Activated CD8-positive, alpha-beta T cell treated with anti-CD3 and anti-CD28 coated beads for 36 hours (primary cell): ENCODE measurements around the gene SHMT2. TPM values are rescaled to one million over a fixed set of nuclear protein-coding genes. Genes with fewer than 3 reads are reported as not detected.

Source experiments
- ATAC-seq: fragments of 200-7000 bp; cut with Tn5 transposase; one replicate; pipeline ENCODE4 v1.10.0; 2021; ENCODE audit warnings: mild to moderate bottlenecking, moderate library complexity
- CTCF ChIA-PET: fragments of 350-600 bp; sonication (Branson Sonifier 250); formaldehyde crosslinking; loops from one replicate; lab custom pipeline; 2021; ENCODE audit warnings: antibody characterized with exemption; lab: Charles Lee
- POLR2A ChIA-PET: fragments of 350-600 bp; sonication (Branson Sonifier 250); formaldehyde crosslinking; loops from one replicate; lab custom pipeline; 2021; ENCODE audit warnings: antibody characterized with exemption; lab: Charles Lee
- DNase-seq: peaks from one replicate; pipeline ENCODE4 v3.0.0-alpha.2; 2020
- H3K27ac Mint-ChIP-seq: one replicate; pipeline ENCODE4 v1.8.0; 2021; ENCODE audit warnings: mild to moderate bottlenecking, mixed read lengths
- H3K27me3 Mint-ChIP-seq: one replicate; pipeline ENCODE4 v1.8.0; 2021; ENCODE audit warnings: mixed read lengths
- H3K36me3 Mint-ChIP-seq: one replicate; pipeline ENCODE4 v1.8.0; 2021; ENCODE audit warnings: low read depth, mixed read lengths
- H3K4me1 Mint-ChIP-seq: one replicate; pipeline ENCODE4 v1.8.0; 2021; ENCODE audit warnings: low read depth, mixed read lengths
- H3K4me3 Mint-ChIP-seq: one replicate; pipeline ENCODE4 v1.8.0; 2021; ENCODE audit warnings: mild to moderate bottlenecking, moderate library complexity, mixed read lengths
- H3K9me3 Mint-ChIP-seq: one replicate; pipeline ENCODE4 v1.8.0; 2021; ENCODE audit warnings: mixed read lengths
- CTCF ChIP-seq: fragments of 200-600 bp; IDR thresholded peaks from one replicate; pipeline ENCODE4 v1.8.0; 2022; ENCODE audit warnings: antibody characterized with exemption, mild to moderate bottlenecking
- intact Hi-C: fragments of 100-400 bp; cut with micrococcal nuclease; formaldehyde crosslinking; loops from one replicate; pipeline ENCODE4 v1.10.0; 2022
- total RNA-seq, 2 experiments: library from RNA; stranded (reverse); gene quantifications; one replicate each; pipeline ENCODE4 v1.2.3, GENCODE V29; 2021

SHMT2 gene
- total RNA-seq, 2 experiments from 2014 or later, result 480 to 529 TPM

DNA sequence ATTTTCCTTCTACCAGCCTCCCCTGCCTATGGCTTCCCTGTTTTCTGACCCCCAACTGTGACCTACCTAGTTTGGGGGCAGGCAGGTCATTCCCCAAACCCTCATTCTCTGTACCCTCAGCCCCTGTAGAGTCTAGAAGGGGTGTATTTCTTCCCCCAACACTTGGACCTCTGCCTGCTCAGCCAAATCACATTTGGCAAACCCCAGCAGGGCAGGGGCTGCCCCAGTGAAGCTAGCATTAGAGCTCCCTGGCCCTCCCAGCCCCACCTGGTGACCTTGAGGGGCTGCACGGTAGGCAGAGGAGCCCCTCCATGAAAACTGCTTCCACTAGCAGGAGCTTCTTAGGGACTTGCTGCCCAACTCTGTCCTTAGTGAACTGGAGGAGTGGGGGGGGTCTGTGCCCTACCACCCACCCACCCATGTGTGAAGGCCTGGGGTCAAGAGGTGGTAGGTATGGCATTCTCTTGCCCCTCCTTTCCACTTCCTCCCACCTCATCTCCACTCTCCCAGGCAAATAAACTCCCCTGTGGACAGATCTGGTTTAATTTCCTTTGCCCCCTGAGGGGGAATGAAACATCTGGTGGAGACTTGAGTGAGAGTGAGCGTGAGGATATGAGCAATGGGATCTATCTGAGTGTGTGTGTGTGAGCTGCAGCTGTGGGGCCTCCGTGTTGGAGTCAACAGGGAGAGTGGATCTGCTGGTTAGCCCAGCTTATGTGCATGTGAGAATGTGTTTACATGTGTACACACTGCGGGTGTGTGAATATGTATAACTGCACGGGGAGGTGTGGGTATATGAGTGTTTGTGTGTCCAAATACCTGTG, 11.3 kb upstream of the SHMT2 start:
- peaks cover 54% of the 10 kb centered on the region for H3K4me1 Mint-ChIP-seq
- peaks cover 81% of the 10 kb centered on the region for H3K27me3 Mint-ChIP-seq
- H3K4me3 Mint-ChIP-seq, result no peak overlapping the region
- ATAC-seq (no peak), DNase-seq (no peak)
- no peak for TF ChIP-seq CTCF
- ChIA-PET CTCF (interaction anchor here (1.5 to 8.8 kb wide), 3 partner anchors 10 to 94 kb away, joined by 3 to 397 read pairs (median 215); partner anchors contain the start of gene SHMT2), POLR2A (interaction anchor here (0.6 to 8.2 kb wide), 3 partner anchors 10 to 102 kb away, joined by 3 to 99 read pairs (median 3); a partner anchor contains a TSS)
- no peak overlapping the region for H3K27ac Mint-ChIP-seq
- no peaks in the 10 kb centered on the region for H3K36me3 Mint-ChIP-seq
- intact Hi-C loops, result no loop called here
- no peaks in the 10 kb centered on the region for H3K9me3 Mint-ChIP-seq

GRCh38 chr12:57219205-57219992, 10.1 kb upstream of the SHMT2 start:
- no peaks in the 10 kb centered on the region for H3K36me3 Mint-ChIP-seq
- no peak overlapping the region for H3K4me3 Mint-ChIP-seq
- no peak overlapping the region for H3K27ac Mint-ChIP-seq
- POLR2A ChIA-PET, result interaction anchor here (1.7 to 8.2 kb wide), 2 partner anchors 10 to 20 kb away, joined by 8 to 99 read pairs; partner anchors contain the start of gene SHMT2
- peaks cover 77% of the 10 kb centered on the region for H3K27me3 Mint-ChIP-seq
- ATAC-seq (no peak), DNase-seq (no peak)
- TF ChIP-seq CTCF, result no peak
- no peaks in the 10 kb centered on the region for H3K9me3 Mint-ChIP-seq
- peaks cover 48% of the 10 kb centered on the region for H3K4me1 Mint-ChIP-seq
- CTCF ChIA-PET, result interaction anchor here (1.5 to 8.8 kb wide), 3 partner anchors 9 to 95 kb away, joined by 3 to 397 read pairs (median 215); partner anchors contain the start of gene SHMT2
- intact Hi-C loops, result no loop called here

DNA sequence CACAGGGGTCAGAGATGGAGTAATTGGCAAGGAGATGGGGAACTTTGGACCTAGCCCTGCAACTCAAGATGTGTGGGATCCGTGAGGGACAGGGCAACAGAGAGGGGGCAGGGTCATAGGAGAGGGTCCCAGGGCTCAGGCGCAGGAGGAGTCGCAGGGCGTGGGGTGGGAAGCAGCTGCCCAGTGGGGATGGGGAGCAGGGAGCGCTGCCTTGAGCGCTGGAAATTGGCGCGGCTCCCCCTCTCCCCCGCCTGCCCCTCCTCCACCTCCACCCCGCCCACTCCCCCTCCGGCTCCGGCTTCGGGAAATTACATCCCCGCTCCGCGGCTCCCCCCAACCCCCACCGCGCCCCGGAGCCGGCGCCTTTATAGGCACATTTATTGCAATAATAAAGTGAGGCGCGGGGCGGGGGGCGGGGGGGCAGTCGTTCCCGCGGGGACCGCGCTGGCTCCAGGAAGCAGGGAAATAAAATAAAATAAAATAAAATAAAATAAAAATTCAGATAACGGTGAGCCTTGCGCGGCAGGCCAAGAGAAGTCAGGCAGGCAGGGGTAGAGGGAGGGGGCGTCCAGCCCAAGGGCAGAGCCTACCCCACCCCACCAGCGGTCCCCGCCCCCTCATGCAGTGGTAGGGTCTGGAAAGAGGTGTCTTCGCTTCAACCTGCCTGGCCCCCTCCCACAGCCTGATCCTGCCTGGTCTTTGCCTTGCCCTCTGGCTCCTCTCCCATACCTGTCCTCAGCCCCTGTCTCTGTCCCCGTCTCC, 9.3 kb upstream of the SHMT2 start:
- no peaks in the 10 kb centered on the region for H3K9me3 Mint-ChIP-seq
- H3K27ac Mint-ChIP-seq, result no peak overlapping the region
- no peak for TF ChIP-seq CTCF
- H3K4me3 Mint-ChIP-seq, result no peak overlapping the region
- ChIA-PET CTCF (interaction anchor here (1.5 to 8.8 kb wide), 3 partner anchors 8 to 96 kb away, joined by 3 to 397 read pairs (median 215); partner anchors contain the start of gene SHMT2), POLR2A (interaction anchor here (1.7 to 8.2 kb wide), 2 partner anchors 9 to 20 kb away, joined by 8 to 99 read pairs; partner anchors contain the start of gene SHMT2)
- H3K36me3 Mint-ChIP-seq, result no peaks in the 10 kb centered on the region
- intact Hi-C loops, result no loop called here
- no peak for ATAC-seq
- no peak for DNase-seq
- H3K4me1 Mint-ChIP-seq, result peaks cover 46% of the 10 kb centered on the region
- H3K27me3 Mint-ChIP-seq, result peaks cover 77% of the 10 kb centered on the region

DNA sequence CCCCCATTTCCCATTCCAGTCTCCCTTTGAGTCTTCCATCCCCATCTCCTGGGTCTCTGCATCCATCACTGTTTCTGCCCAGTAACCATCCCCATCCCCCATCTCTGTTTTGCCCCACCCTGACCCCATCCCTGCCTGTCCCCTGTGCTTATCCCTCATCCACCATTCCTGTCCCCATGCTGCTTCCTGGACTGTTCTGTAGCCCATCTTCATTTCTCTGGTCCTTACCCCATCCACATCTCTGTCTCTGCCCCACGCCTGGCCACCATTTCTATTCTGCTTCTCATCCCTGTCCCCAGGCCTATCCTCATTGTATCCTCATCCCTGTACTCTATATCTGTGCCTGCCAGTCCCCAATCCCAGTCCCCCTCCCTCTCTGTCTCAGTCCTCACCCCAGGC, 8.7 kb upstream of the SHMT2 start:
- ChIA-PET POLR2A (interaction anchor here (1.1 to 12.7 kb wide), 2 partner anchors 10 to 17 kb away, joined by 4 to 238 read pairs; a partner anchor contains a TSS), CTCF (interaction anchor here (1.0 to 13.6 kb wide), 2 partner anchors 7 to 20 kb away, joined by 4 to 431 read pairs; a partner anchor contains a TSS)
- ATAC-seq (no peak), DNase-seq (no peak)
- Mint-ChIP-seq H3K27me3 (peaks cover 75% of the 10 kb centered on the region), H3K27ac (no peak overlapping the region), H3K4me1 (peaks cover 45% of the 10 kb centered on the region), H3K9me3 (no peaks in the 10 kb centered on the region), H3K36me3 (peaks cover 3% of the 10 kb centered on the region), H3K4me3 (no peak overlapping the region)
- no peak for TF ChIP-seq CTCF
- intact Hi-C loops, result no loop called here
